GM19468 (cell line): ENCODE results near the gene TSPO.

Experiments
- ATAC-seq: cut with Tn5 transposase; IDR thresholded peaks from one replicate; pipeline ENCODE4 v1.9.1; 2021; ENCODE audit warnings: mild to moderate bottlenecking, moderate library complexity, moderate number of reproducible peaks; ENCODE audit not compliant: unreplicated experiment; ENCODE audit errors: extremely low read depth

TSPO gene

DNA sequence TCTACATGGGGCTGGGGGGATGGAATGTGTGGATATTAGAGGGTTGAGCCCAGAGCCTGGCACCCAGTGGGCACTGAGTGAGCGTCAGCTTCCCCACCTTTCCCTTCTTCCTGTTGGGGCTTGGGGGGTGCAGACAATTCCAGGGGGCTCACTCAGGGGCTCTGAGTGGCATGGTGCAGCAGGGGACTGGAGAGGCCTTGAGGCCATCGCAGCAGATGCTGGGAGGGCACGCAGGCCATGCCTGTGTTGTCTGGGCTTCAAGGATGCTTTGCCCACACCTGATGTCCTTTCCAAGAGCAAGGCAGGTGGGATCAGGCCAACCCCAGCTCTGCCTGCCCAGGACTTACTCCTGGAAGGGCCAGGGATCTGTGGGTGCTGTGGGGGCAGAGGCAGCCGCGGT lies 46.8 kb downstream of the TSPO start:
- no peak for ATAC-seq

DNA sequence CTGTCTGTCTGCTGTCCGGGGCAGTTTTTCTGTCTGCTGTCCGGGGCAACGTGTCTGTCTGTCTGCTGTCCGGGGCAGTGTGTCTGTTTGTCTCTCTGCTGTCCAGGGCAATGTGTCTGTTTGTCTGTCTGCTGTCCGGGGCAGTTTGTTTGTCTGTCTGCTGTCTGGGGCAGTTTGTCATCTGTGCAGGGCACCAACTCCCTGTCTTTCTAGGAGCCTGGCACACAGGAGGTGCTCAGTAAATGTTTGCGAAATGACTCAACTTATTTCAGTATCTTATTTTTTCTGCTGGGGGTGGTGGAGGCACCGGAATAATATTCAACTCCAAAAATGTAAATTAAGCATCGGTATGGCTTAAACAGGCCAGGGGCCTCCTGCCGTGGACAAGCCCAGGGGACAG lies 47.6 kb downstream of the TSPO start:
- no peak for ATAC-seq

DNA sequence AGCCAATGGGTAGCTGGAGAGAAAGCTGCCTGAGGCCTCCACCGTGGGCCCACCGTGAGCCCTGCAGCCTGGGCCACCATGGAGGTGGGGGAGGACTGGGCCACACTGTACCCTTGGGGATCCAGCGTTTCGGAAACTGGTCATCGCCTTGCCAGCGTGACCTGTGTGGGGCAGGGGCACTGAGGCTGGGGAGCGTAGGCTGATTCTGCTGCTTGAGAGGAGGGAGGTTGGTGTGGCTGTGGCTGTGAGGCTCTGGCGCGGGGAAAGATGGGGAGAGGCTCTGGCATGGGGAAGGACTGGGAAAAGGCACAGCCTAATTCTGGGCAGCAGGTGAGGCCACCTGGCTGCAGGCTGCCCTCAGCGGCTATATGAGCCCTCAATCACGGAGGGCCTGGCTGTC lies 48.2 kb downstream of the TSPO start:
- no peak for ATAC-seq

DNA sequence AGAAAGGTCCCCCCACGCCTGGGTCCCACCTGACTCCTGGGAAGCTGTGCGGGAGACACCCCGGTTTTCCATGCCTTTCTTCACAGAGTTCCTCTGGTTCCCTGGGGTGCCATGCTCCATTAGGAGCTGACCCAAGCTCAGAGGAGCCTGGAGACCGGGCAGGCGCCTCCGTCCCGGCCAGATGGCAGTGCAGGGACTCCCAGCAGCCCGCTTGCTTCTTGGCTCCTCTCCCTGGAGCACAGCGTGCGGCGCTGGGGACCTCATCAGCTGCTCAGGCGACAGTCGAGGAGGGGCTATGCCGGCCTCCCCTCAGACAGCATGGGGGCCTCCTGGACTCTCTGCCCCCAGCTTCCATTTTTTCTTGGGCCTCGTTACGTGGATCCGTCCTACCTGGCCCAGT lies 48.7 kb downstream of the TSPO start:
- no peak for ATAC-seq

DNA sequence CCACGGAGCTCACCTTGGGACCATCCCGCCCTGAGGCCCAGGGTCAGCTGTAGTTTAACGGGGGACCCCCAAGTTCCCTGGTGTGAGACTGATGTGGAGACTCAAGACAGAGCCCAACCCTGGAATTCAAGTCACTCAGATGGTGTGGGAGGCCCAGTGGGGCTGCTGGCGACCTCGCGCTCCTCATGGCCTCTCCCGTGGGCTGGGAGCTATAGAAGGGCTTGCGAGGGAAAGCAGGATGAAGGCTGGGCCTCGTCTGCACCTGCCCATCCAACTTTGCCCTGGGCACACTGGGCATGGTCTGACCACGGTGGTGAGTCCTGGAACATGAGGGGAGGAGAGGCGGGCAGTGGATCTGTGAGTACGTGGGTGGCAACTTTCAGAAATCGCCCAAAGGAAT lies 49.2 kb downstream of the TSPO start:
- ATAC-seq: no peak

DNA sequence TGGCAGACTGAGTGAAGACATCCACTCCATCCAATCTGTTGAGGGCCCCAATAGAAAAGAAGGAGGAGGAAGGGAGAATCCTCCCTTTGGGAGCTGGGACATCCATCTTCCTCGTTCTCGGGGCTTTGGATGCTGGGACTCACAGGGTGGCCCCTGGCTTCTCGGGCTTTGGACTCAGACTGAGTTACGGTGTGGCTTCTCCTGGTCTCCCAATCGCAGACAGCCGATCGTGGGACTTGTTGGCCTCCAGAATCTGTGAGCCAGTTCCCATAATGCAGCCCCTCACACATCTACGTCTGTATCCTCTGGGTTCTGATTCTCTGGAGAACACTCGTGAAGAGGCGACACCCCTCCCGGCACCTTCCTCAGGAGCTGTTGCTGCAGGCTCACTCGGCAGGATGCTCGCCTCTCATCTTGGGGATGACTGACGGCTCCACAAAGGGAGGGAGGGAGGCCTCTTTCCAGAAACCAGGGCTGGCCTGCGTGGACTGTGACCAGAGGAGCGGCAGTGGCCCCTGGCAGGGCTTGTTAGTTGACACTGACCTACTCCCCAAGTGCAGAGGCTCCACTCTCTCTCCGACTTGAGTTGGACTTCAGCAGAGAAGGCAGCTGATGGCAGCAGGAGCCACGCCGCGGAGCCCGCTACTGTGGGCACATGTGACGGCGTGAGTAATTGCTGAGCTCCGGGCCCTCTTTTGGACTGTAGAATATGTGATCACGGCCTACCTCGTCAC lies 50.3 kb downstream of the TSPO start:
- ATAC-seq: no peak

DNA sequence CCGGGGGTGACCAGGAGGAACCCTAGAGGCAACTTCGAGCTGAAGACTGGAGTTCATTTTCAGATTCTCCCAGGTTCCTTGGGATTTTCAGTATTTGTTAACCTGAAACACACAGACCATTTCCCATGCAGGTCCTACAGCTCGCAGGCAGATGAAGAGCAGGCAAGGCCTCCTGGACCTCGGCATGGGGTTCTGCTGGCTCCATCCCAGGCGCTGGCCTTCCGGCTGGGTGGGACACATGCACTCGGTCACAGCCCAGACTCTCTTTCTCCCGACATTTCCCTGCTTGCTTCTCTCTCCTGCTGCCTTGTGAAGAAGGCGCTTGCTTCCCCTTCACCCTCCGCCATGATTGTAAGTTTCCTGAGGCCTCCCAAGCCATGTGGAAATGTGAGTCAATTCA lies 51.0 kb downstream of the TSPO start:
- ATAC-seq: no peak

DNA sequence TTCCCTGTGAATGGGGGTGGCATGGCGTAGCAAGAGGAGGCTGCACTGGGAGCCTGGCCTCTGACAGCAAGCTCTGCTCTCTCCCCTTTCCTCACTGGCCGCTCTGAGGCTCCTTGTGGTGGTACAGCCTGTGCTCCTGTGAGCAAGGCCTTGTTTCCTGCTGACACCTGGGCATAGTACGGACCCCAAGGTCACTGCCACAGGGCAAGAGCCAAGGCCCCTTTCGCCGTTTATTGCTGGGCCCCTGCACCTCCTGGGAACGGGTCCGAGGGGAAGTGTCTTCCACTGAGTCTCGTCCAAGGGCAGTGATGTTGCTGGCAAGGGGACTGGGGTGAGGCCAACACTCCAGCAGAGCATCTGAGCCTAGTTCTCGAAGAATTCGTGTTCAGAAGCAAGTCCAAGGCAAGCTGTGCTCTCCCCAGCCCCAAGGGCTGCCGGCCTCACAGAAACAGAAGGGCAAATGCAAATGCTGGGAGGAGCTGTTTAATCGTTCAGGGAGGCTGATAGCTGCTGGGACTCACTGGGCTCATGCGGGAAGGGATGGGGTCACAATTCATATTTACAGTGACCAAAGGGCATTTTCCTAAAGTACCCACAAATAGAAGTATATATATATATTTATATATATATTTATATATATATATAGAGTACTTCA lies 51.5 kb downstream of the TSPO start:
- no peak for ATAC-seq

DNA sequence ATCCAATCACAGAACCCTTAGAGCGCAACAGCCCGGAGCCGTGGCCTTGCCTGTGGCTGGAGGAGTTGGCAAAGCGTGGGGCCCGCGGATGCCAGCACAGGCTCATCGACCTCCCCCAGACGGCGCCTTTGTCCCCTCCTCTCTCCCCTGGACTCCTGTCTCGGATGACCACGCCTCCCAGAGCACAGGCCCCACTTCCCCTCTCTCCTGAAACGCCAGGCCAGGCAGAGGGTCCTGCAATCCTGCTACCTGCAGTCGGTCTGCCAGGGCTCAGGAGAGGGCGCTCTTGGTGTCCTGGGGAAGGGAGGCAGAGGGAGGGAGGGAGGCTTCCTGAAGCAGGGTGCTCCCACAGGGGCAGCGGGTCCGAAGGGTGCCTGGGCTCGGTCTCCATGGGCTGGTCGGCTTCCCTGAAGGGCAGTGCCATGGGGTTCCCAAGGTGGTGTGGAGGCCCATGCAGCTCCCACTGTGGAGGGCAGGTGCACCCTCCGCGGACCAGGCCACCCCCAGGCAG lies 52.2 kb downstream of the TSPO start:
- no peak for ATAC-seq

DNA sequence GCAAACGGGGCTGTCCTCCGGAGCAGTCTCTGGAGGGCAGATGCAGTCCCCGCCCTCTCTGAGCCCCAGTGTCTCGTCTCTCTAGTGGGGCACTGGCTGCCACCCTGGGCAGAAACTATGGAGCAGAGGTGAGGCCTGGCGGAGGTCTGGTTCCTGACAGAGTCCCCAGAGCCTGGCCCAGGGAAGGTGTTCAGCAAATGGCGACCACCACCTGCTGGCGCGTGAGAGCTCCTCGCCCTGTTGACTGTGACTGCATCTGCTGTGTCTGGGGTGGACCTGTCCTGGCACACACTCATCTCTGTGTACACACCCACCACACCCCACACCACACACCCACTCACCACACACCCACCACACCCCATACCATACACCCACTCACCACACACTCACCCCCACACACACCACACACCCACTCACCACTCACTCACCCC lies 53.9 kb downstream of the TSPO start:
- ATAC-seq: no peak

DNA sequence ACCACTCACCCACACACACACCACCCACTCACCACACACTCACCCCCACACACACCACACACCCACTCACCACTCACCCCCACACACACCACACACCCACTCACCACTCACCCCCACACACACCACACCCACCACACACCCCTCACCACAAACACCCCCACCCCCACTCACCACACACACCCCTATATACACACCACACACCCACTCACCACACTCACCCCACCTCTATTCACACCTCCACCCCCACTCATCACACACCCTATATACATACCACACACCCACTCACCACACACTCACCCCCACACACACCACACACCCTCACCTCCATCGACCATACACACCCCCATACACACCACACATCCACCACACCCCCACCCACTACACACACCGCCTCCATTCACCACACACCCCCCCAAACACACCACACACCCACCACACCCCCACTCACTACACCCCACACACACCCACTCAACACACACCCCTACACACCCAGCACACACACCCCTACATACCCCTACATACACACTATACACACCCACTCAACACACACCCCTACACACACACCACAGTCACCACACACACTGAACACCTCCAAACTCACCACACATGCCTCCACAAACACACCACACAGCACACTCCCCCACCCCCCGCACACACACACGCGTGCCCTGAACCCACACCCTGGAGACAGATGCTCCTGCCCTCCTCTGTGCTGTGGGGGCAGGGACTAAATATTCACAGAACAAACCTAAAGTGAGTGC lies 54.6 kb downstream of the TSPO start:
- ATAC-seq: no peak

DNA sequence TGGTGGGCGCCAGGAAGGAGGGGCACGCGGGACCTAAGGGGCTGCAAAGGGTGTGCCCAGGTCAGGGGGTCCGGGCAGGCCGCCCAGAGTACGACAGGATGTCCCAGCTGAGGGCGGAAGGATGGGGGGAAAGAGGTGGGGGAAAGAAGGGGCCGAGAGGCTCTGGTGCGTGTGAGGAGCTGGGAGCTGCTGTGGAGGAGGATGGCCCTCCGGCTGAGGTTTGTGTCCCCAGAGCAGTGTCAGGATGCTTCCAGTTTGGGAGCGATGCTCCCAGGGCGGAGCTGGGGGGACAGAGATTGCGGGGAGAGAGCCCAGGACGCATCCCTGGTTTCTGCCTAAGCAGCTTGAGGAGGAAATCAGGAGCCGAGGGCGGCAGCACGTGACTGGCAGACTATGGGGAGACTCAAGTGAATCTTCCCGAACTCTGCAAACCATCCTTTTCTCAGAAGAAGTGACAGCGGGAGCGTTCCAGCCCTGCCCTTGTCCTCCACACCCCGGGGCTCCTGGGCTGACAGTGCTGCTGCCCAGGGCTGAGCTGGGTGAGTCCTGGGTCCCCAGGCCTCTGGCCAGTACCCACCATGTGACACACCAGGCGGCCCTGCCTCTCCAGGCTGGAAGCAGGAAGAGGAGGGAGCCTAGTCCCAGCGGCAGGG lies 55.3 kb downstream of the TSPO start:
- ATAC-seq: no peak

DNA sequence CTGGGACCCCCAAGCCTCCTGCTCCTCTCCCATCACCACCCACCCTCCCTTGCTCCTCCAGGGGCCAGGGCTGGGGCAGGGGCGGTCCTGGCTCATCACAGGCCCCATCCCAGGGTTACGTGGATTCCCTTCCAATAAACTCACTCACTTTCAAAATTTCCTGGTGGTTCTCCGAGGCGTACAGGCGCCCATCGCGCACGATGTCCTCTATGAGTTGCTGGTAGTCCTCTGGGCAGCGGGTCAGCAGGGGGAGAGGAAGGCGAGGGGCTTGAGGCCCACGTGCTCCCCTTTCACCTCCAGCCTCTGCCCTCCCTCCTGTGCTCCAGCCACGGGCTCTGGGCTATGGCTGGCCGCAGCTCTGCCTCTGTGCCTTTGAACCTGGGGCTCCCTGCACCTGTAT lies 56.0 kb downstream of the TSPO start:
- ATAC-seq: no peak

DNA sequence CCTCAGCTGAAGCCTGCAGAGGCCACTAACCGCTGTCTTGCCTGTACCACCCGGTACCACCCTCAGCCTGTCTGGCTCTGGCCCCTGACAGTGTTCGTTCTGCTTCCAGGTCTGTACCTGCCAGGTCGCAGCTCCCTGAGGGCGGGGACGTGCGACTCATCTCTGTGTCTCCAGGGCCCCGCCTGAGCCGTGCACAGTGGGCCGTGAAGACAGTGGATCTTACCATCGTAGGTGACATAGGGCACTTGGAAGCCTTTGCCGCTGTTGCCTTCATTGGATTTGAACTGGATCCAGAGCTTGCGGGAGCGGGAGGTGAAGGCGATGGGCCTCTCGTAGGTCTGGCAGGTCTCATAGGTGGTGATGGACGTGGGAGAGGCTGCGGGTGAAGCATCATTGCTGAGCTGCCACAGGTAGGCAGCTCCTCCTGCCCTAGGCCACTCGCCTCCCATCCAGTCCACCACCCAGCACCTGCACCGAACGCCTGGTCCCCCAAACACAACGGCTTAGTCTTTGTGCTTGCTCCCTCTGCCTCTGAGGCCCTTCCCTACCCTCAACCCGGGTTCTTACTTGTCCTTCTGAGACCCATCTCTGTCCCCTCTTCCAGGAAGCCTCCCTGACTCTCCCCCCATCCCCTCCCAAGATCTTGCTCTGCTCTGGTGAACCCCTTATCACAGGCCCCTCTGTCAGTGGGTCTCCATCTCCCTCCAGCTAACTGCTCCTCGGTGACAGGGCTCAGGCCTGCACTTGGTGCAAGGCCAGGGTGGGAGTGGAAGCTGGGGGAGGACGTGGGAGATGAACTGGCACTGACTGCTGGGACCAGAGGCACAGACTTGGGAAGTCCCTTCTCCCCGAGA lies 56.7 kb downstream of the TSPO start:
- ATAC-seq: no peak

DNA sequence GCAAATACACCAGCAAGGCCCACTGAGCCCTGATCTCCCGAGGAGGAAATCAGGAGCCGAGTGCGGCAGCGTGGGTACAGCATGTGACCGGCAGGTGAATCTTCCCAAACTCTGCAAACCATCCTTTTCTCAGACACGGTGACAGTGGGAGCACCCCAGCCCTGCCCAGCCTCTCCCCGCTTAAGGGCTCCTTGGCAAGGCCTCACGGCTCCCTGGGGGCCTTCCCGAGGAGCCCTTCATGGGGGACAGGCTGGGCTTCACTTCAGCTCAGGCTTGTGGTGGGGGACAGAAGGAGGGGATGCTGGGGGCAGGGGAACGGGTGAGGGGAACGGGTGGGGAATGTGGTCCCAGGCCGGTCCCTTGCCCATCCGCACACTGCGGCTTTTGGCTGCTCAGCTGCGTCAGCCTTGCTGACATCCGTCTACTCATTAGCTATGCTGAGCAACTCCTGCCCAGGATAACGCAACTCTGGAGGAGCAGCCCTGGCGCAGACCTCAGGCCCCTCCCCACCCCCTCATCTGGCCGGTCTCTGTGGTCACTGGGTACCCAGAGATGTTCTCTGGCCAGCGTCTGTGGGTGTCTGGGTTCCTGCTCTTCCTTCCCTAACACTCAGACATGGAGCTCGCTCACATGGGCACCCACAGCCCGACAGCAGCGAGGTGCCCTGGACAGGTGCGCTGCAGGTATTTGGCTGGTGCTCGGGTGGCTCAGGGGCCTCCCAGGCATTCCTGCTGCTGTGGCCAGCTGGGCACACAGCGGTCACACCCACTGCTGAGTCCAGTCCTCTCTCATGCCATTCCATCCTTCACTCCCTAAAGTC lies 57.6 kb downstream of the TSPO start:
- no peak for ATAC-seq

DNA sequence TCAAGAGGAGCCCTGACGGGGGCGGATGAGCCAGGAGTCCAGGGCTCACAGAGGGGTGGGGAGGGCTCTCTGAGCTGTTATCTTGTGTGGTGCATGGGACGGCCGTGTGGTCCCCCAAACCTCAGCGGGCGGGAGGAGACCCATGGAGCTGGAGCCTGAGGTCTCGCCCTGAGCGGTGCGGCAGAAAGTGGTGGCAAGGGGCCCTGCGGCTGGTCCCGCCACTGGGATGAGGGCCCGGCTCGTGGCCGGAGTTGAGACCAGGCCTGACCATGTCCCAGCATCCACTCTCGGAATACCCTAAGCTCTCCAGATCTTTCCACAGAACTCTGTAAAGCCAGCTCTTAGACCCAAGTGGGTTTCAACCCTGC lies 58.1 kb downstream of the TSPO start:
- no peak for ATAC-seq

DNA sequence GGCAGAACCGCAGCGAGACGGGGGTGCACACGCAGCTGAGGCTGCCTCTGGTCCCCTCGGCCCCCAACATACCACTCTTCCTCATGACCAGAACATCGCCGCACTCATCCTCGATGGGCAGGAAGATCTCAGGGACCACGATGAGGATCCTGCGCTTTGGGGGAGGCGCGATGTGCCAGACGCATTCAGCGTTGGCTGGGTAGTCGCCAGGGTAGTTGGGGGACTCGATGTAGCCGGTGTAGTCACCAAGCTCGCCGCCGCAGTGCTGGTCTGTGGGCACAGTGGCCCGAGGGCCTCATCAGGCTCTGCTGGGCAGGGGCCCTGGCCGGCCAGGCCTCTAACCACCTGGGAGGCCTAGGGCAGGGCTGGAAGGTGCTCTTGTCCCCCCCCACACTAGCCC lies 58.6 kb downstream of the TSPO start:
- ATAC-seq: no peak

DNA sequence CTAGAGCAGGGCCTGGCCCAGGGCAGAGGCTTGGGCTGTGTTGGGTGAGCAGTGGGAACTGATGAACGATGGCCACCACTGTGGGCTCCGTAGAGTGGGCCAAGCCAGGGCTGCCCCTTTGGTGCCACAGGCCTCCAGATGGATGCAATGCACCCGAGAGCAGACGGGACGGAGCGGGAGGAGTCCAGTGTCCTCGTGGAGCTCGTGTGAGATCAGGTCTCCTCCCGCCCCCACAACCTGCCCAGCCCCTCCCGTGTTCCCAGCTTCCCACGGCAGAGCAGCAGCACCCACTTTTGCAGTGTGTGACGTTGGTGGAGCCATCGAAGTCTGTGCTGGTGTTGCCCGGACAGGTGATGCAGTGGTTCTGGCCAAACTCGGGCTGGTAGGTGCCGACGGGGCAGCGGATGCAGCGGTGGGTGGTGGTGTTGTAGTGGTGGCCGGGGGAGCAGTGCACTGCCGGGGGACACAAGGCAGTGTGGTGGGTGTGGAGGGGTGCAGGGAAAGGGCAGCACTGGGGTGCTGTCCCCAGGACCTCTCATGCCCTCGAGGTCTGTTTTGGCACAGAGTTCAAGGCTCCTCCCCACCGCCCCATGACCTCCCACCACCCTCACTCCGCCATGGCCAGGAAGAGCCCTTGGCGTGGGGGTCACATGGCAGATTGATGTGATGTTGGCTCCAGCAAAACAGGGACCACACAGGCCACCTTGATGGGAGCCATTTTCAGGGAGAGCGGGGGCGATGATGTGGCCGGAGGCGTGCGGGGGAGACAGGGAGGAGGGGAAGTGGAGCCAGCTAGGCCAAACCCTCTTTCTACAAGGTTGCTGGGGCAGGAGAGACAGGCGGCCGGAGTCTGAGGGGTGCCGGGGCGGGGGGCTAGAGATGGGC lies 59.5 kb downstream of the TSPO start:
- no peak for ATAC-seq
